ENCODE measurements around the gene RPA1. TPM values are rescaled to one million over a fixed set of nuclear protein-coding genes. Genes with fewer than 3 reads are reported as not detected.
A peak's percentile ranks its signal among the peaks of the same experiment; 100 is the strongest.

The RPA1 gene
- total and polyA plus RNA-seq, 9 of the 15 experiments (the other 6 are each of a cell fraction or from before 2014, with no cell fraction given) = 25.2 to 125 (median 47.4) TPM

DNA sequence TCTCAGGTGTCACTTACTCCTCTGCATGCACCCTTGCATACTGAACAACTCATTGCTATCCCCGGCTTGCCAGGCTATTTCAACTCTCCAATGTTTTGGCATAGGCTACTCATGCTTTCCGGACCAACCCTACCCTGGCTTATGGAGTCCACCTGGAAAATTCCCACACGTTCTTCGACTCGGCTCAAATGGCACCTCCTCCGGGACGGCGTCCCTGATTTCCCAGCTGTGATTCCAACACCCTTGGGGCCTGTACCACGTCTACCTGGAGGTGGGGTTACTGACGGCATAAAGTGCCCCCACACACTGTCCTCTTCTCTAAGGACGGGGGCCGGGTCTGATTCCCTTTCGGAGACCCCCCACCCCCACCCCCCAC is 601 bp upstream of the RPA1 start (continued):
- TF ChIP-seq MYC (IDR thresholded peaks at IDR 0.05; ENCODE audit: low read depth, low read length) (peak; percentile 2; the same call in 1 of the 2 replicates), MYC (CRISPR knock-in tag; IDR thresholded peaks at IDR 0.05; ENCODE audit: borderline replicate concordance, low read depth) (no peak), RBM25 (IDR thresholded peaks at IDR 0.05; ENCODE audit: low read depth, low read length, severe bottlenecking) (peak; percentile 71), ZNF780A (CRISPR knock-in tag; IDR thresholded peaks at IDR 0.05) (no peak), HDAC2 (IDR thresholded peaks at IDR 0.05) (peak; percentile 69; the same call in 1 of the 2 replicates), ZNF436 (CRISPR knock-in tag; IDR thresholded peaks at IDR 0.05) (peak; percentile 88), BCOR (IDR thresholded peaks at IDR 0.05) (peak; percentile 92), LEF1 (IDR thresholded peaks at IDR 0.05) (no peak), ADNP (tag; IDR thresholded peaks at IDR 0.05) (peak; percentile 38; the same call in 1 of the 2 replicates), SMC3 (conservative IDR thresholded peaks at IDR 0.05; ENCODE audit: insufficient read depth, low read depth, low read length) (no peak), GTF3C2 (IDR thresholded peaks at IDR 0.05; ENCODE audit: borderline replicate concordance, extremely low read depth, insufficient read length) (peak; percentile 75), ZFP36 (IDR thresholded peaks at IDR 0.05; ENCODE audit: low read depth, low read length, partially characterized antibody) (peak; percentile 99), KDM1A (IDR thresholded peaks at IDR 0.05) (peak; percentile 87 to 91), ZBTB8A (IDR thresholded peaks at IDR 0.05; ENCODE audit: partially characterized antibody) (no peak), ETV5 (CRISPR knock-in tag; IDR thresholded peaks at IDR 0.05; ENCODE audit: low read depth) (0 out of 2 replicates have a peak, but pooled peaks have one; percentile 12)
- TF ChIP-seq, protein P1, sequence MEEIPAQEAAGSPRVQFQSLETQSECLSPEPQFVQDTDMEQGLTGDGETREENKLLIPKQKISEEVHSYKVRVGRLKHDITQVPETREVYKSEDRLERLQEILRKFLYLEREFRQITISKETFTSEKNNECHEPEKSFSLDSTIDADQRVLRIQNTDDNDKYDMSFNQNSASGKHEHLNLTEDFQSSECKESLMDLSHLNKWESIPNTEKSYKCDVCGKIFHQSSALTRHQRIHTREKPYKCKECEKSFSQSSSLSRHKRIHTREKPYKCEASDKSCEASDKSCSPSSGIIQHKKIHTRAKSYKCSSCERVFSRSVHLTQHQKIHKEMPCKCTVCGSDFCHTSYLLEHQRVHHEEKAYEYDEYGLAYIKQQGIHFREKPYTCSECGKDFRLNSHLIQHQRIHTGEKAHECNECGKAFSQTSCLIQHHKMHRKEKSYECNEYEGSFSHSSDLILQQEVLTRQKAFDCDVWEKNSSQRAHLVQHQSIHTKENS (CRISPR knock-in tag; IDR thresholded peaks at IDR 0.05) = no peak
- TF ChIP-seq, protein P2, sequence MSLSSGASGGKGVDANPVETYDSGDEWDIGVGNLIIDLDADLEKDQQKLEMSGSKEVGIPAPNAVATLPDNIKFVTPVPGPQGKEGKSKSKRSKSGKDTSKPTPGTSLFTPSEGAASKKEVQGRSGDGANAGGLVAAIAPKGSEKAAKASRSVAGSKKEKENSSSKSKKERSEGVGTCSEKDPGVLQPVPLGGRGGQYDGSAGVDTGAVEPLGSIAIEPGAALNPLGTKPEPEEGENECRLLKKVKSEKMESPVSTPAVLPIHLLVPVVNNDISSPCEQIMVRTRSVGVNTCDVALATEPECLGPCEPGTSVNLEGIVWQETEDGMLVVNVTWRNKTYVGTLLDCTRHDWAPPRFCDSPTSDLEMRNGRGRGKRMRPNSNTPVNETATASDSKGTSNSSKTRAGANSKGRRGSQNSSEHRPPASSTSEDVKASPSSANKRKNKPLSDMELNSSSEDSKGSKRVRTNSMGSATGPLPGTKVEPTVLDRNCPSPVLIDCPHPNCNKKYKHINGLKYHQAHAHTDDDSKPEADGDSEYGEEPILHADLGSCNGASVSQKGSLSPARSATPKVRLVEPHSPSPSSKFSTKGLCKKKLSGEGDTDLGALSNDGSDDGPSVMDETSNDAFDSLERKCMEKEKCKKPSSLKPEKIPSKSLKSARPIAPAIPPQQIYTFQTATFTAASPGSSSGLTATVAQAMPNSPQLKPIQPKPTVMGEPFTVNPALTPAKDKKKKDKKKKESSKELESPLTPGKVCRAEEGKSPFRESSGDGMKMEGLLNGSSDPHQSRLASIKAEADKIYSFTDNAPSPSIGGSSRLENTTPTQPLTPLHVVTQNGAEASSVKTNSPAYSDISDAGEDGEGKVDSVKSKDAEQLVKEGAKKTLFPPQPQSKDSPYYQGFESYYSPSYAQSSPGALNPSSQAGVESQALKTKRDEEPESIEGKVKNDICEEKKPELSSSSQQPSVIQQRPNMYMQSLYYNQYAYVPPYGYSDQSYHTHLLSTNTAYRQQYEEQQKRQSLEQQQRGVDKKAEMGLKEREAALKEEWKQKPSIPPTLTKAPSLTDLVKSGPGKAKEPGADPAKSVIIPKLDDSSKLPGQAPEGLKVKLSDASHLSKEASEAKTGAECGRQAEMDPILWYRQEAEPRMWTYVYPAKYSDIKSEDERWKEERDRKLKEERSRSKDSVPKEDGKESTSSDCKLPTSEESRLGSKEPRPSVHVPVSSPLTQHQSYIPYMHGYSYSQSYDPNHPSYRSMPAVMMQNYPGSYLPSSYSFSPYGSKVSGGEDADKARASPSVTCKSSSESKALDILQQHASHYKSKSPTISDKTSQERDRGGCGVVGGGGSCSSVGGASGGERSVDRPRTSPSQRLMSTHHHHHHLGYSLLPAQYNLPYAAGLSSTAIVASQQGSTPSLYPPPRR (CRISPR knock-in tag; IDR thresholded peaks at IDR 0.05; ENCODE audit: borderline replicate concordance) = no peak
- TF ChIP-seq, protein P3, sequence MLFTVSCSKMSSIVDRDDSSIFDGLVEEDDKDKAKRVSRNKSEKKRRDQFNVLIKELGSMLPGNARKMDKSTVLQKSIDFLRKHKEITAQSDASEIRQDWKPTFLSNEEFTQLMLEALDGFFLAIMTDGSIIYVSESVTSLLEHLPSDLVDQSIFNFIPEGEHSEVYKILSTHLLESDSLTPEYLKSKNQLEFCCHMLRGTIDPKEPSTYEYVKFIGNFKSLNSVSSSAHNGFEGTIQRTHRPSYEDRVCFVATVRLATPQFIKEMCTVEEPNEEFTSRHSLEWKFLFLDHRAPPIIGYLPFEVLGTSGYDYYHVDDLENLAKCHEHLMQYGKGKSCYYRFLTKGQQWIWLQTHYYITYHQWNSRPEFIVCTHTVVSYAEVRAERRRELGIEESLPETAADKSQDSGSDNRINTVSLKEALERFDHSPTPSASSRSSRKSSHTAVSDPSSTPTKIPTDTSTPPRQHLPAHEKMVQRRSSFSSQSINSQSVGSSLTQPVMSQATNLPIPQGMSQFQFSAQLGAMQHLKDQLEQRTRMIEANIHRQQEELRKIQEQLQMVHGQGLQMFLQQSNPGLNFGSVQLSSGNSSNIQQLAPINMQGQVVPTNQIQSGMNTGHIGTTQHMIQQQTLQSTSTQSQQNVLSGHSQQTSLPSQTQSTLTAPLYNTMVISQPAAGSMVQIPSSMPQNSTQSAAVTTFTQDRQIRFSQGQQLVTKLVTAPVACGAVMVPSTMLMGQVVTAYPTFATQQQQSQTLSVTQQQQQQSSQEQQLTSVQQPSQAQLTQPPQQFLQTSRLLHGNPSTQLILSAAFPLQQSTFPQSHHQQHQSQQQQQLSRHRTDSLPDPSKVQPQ (CRISPR knock-in tag; IDR thresholded peaks at IDR 0.05; ENCODE audit: borderline replicate concordance) = no peak
